ENCODE measurements around the gene COMMD7. TPM values are rescaled to one million over a fixed set of nuclear protein-coding genes. Genes with fewer than 3 reads are reported as not detected.
A peak's percentile ranks its signal among the peaks of the same experiment; 100 is the strongest.

The COMMD7 gene
- total RNA-seq, 1 experiment from 2014 or later, result 66.1 TPM

GRCh38 chr20:32789896-32790750 is 46.9 kb upstream of the COMMD7 start:
- Histone ChIP-seq H4K91ac (ENCODE audit: insufficient read length, low read depth, low read length) (no peak overlapping the region), H3K4ac (ENCODE audit: low read depth, low read length) (no peak overlapping the region), H3K23ac (ENCODE audit: insufficient read length, low read depth, low read length) (no peak overlapping the region), H3T11ph (ENCODE audit: low read length) (no peak overlapping the region), H4K8ac (replicated peaks; ENCODE audit: insufficient read length, low read depth, low read length) (no peak overlapping the region), H2BK5ac (ENCODE audit: insufficient read length, low read length) (no peak overlapping the region), H3K9me3 (ENCODE audit: control insufficient read depth, low read depth, low read length) (no peaks in the 10 kb centered on the region), H3K79me1 (ENCODE audit: insufficient read depth, low read depth, low read length, poor library complexity, severe bottlenecking) (peaks cover 5% of the 10 kb centered on the region), H3K14ac (ENCODE audit: insufficient read depth, low read length) (no peak overlapping the region), H2AK5ac (ENCODE audit: insufficient read length, low read length) (no peak overlapping the region), H2BK120ac (ENCODE audit: low read depth, low read length, poor library complexity, severe bottlenecking) (no peak overlapping the region), H3K9ac (ENCODE audit: extremely low read depth, insufficient read length, low read length) (no peak overlapping the region), H3K27ac (ENCODE audit: insufficient read length, low read depth, low read length) (no peak overlapping the region), H3K23me2 (ENCODE audit: insufficient read length, low read depth, low read length, poor library complexity, severe bottlenecking) (no peaks in the 10 kb centered on the region), H2BK15ac (ENCODE audit: low read depth, low read length) (no peak overlapping the region), H4K20me1 (ENCODE audit: control insufficient read depth, insufficient read depth, insufficient read length) (no peaks in the 10 kb centered on the region), H3K79me2 (ENCODE audit: insufficient read depth, low read length) (no peaks in the 10 kb centered on the region), H3K4me1 (ENCODE audit: insufficient read depth, low read length) (no peaks in the 10 kb centered on the region), H3K18ac (ENCODE audit: insufficient read length, low read depth, low read length) (no peak overlapping the region), H2BK12ac (ENCODE audit: insufficient read length, low read depth, low read length) (no peak overlapping the region), H3K4me2 (ENCODE audit: insufficient read depth, insufficient read length, low read length) (no peak overlapping the region), H3K56ac (ENCODE audit: insufficient read length, low read depth, low read length) (no peak overlapping the region), H3K27me3 (ENCODE audit: insufficient read depth, low read length) (no peaks in the 10 kb centered on the region), H2AFZ (ENCODE audit: low read length) (no peak overlapping the region), H2BK20ac (ENCODE audit: low read depth, low read length, poor library complexity, severe bottlenecking) (no peak overlapping the region), H4K5ac (ENCODE audit: insufficient read length, low read depth, low read length) (no peak overlapping the region)
- Mint-ChIP-seq H3K27me3 (ENCODE audit: low read depth) (no peaks in the 10 kb centered on the region; the same call in 1 of the 2 replicates), H3K4me3 (no peak overlapping the region), H3K4me1 (peaks cover 21 to 37% of the 10 kb centered on the region in 2 experiments), H3K9me3 (no peaks in the 10 kb centered on the region), H3K27ac (peak overlapping the region; percentile 34 to 94 (median 73); a peak in 5 of 7 replicates), H3K36me3 (ENCODE audit: insufficient read depth in 1 of 3, low read depth in 3 of 3) (peaks cover 83 to 99% (median 98%) of the 10 kb centered on the region in 3 experiments)
- WGBS (ENCODE audit: extremely low coverage, insufficient read length, low lambda C conversion rate), result no CpG with 5 or more reads among the region's 6 CpGs
- DNase-seq, result peak; percentile 86
- TF ChIP-seq CTCF (conservative IDR thresholded peaks at IDR 0.05), result peak; percentile 99
